ENCODE measurements around the gene TREML2.
"Not testable (repeated sequence)": the region's sequence is repeated elsewhere in the genome, so short reads cannot be mapped to it uniquely, and the experiment has no call there.

The TREML2 gene, protein sequence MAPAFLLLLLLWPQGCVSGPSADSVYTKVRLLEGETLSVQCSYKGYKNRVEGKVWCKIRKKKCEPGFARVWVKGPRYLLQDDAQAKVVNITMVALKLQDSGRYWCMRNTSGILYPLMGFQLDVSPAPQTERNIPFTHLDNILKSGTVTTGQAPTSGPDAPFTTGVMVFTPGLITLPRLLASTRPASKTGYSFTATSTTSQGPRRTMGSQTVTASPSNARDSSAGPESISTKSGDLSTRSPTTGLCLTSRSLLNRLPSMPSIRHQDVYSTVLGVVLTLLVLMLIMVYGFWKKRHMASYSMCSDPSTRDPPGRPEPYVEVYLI

DNA sequence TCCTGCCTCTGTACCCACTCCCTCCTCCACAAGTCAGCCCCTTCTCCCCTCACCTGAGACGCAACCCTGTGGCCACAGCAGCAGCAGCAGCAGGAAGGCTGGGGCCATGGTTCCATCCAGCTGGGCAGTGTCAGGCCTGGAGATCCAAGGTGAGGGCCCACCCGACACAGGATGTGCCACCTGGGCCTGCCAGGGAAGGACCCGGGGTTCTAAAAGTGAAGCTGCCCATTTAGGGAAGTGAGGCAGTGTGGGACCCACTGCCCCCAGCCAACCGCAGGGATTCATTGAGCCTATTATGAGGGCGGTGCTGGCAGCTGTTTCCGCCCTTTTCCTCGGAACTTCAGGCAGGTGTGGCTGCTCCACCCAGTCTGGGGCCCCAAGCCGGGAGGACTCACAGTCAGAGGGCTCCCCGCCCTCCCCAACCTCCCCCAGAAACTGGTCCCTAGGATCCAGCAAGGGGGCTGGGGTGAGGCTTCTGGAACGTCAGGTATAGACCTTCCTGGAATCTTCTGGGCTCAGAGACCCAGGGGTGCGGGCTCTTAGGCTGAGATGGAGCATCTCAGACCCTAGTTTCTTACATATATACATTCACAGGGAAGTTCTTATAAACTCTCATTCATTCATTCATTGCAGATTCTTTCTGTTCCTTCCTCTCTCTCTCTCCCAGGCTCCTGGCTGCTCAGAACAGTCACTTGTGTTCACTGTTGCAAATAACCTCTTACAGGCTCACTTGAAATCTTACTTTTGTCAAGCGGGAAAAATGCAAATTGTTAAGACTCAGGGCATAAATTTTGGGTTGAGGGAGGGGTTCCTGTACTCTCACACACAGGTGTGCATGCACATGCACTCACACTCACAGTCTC lies at the start of gene TREML2:
TSS of gene TREML2 (minus strand) at position 249 of the 863 bp plus-strand sequence. CDS start at position 108, 141 bp downstream.
- DNase-seq: peak; percentile 16 to 17

DNA sequence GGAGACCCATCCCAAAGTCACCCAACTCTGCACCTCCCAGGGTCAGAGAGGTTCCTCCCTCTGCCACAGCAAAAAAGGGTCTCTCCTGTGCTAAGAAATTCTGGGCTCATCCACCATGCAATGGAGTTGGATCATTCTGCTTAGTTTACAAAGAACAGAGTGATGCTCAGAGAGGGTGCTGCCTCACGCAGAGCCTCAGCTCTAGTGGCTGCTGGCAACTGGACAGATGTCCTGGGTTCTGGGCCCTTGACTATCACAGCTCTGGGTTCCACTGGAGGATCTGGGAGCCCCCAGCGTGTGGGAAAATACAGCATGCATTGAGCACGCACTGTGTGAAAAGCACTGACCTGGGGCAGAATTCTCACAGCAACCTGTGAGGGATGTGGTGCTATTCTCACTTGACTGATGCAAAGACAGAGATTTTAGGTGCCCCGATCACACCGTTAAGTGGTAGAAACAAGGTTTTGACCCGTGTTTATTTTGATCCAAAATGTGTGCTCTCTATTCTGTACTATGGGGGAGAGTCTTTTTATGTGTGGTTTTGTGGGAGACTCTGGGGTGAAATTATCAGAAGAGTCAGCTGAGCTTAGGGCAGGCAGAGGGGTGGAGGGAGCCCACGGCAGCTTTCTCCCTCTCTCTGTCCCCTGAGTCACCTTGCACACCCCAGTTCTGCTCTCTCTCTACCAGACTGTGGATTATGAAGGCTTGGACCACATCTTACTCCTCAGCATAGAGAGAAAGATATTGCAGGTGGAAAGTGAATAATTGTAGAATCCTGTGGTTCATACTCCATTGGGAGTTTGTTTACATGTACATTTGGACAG lies 47.1 kb upstream of the TREML2 start:
- no peak for DNase-seq

DNA sequence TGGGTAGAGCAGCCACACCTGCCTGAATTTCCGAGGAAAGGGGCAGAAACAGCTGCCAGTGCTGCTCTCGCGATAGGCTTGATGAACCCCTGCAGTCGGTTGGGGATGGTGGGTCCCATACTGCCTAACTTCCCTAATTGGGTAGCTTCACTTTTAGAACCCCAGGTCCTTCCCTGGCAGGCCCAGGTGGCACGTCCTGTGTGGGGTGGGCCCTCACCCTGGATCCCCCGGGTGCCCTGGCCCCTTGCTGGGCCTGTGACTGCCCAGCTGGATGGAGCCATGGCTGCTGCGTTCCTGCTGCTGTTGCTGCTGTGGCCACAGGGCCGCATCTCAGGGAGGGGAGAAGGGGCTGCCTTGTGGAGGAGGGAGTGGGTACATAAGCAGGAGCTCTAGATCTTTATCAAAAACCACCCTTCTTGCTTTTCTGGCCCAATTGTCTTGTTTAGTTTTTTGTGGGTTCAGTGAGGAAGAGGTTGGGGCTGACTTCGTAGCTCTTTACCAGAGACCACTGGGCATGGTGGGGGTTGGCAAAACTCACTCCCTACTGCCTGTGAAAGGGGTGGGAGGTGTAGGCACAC lies 46.4 kb upstream of the TREML2 start:
- no peak for DNase-seq

DNA sequence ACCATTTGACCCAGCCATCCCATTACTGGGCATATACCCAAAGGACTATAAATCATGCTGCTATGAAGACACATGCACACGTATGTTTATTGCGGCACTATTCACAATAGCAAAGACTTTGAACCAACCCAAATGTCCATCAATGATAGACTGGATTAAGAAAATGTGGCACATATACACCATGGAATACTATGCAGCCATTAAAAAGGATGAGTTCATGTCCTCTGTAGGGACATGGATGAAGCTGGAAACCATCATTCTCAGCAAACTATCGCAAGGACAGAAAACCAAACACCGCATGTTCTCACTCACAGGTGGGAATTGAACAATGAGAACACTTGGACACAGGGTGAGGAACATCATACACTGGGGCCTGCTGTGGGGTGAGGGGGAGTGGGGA lies 45.6 kb upstream of the TREML2 start:
- not testable (repeated sequence) for DNase-seq

DNA sequence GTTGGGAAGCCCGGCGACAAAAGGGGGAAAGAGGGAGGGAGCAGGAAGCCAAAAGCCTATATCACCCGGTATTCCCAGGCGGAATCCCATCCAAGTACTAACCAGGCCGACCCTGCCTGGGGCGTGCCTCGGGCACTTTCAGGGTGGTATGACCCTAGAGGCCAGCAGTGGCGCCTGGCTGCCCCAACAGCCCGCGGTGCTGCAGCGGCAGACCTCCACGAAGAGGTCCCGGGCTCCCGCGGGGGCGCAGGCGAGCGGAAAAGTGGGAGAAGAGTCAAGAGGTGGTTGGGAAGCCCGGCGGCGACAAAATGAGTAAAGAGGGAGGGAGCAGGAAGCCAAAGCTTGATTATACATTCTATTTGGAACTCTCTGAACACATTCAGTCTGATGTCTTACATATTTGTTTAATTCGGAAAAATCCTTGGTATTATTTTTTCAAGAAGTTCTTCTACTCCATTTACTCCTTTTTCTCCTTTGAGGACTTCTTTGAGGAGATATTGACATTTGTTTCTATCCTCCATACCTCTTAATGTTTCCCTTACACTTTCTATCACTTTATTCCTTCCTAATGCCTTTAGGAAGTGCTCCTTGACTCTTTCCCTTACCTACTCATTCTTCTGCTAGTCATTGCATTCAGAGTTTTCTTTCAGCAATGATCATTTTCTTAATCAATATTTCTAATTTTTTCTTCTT lies 38.7 kb upstream of the TREML2 start:
- DNase-seq: no peak

DNA sequence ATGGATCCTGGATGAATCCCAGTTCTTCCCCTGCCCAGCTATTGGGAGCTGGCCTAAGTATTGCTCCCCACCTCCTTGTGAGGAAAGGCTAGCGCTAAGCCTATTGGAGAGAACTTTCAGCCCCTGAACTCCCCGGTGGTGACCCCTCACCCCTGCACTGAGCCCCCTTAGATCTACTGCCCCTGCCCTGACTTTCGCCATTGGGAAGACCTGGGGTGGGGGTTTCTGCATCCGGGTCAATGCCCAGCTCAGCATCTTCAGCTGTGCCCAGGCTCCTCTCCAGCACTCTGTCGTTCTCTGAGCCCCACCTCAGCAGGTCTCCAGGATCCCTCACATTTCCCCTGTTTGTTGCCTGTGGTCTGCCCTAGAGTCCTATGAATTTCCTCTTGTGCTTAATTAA lies 36.2 kb upstream of the TREML2 start:
- no peak for DNase-seq

DNA sequence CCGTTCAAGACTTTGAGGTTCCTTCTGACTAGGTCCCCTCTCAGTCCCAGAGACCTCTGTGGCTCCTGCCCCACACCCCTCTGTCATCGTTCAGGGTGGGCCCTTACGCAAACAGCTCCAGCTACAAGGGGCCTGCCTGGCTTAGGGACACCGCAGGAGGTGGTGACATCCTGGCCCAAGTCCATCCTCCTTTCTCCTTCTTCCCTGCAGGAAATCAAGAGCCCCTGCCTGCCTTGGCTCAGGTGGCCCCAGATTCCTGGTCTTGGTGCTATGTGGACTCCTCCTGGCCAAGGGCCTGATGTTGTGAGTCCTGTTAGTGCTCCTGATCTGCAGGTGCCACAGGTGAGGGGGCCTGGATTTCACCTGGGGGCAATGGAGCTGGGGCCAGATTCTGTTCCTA lies 35.3 kb upstream of the TREML2 start:
- no peak for DNase-seq

DNA sequence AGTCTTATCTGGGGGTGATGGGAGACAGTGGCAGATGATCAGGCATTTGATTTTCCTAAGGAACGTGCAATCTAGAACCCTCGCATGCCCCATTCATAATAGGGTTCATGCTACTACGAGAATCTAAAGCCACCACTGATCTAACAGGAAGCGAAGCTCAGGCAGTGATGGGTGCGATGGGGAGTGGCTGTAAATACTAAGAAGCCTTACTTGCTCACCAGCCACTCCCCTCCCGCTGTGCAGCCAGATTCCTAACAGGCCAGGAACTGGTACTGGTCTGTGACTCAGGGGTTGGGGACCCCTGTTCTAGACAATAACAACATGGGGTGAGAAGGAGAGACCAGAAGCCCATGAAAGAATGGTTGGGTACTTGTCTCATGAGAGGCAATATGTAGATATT lies 31.7 kb upstream of the TREML2 start:
- DNase-seq: no peak

DNA sequence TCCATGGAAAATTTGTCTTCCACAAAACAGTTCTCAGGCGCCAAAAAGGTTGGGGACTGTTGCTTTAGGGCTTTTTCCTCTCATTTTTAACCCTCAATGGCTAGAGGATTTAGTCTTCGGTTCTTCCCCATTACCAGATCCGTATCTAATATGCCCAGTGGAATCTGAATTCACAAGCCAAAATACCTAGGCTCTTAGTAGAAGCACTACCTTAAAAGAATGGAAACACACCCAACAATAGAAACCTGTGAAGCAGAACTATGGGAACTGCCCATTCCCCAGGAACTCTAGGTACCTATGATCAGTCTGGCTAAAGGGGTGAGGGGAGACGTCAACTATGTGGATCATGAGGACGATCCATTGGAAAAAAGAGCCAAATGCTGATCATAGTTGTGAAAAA lies 30.3 kb upstream of the TREML2 start:
- DNase-seq: no peak

DNA sequence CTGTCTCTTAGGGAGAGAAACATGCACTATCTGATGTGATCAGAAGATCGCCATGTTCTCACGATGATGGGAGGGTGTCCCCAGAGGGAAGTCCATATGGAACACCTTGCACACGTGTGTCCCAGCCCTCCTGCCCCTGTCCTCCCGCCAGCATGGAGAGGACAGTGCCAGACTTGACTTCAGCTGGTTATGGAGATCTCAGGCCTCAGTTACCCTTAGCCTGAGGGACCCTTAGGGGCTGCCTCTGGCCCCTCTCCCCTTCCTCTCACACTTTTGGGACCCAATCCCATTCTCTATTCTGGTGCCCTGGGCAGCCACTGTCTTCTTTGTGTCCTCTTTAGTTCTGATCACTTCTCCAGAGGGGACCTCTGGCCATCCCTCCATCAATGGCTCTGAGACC lies 28.8 kb upstream of the TREML2 start:
- DNase-seq: no peak

DNA sequence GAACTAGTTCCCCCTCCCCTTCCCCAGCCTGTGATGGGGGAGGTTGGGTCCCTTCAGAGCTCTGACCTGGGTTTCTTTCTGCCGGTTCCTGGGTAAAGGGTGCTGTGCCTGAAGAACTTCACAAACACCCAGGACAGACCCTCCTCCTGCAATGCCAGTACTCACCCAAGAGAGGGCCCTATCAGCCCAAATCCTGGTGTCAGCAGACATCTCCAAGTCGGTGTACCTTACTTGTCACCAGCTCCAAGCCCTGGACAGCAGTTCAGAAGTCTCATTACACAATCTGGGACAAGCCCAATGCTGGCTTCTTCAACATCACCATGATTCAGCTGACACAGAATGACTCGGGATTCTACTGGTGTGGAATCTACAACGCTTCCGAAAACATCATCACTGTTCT lies 27.7 kb upstream of the TREML2 start:
- DNase-seq: peak; percentile 73 to 83

DNA sequence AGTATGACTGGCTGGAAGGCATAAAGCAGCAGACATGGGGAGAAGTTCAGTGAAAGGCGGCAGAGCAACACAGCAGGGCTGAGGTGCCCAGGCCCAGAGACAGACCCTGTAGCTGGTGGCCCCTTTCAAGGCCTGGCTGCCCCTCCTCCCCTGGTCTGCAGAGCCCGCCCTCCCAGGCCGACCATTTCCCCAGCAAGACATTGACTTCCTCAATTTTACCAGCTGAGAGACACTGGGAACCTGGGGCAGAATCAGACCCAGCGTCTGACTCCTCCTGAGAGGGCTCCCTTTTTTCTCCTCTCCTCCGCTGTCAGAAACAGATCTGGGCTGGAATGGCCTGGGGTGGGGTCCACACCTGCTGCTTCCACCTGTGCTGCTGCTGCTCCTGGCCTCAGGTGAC lies 27.1 kb upstream of the TREML2 start, which contains the start of gene TREML4:
TSS of gene TREML4 (plus strand) at position 254 of the 400 bp plus-strand sequence. CDS start at position 333, 79 bp downstream.
- DNase-seq: peak; percentile 14 to 54

DNA sequence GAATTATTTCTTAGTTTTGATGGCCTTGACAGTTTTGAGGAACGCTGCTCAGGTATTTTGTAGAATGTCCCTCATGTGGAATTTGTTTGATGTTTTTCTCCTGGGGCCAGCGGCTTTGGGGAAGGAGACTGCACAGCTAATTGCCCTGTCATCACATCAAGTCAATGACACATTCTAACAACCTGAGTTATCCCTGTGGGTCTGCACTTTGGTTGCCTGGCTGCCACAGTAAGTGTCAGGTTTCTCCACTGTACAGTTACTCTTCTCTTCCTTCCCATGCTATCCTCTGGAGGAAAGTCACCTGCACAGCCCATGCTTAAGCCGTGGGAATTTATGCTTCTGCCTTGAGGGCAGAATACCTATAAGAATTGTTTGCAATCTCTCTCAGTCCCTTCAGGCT lies 25.8 kb upstream of the TREML2 start:
- no peak for DNase-seq

DNA sequence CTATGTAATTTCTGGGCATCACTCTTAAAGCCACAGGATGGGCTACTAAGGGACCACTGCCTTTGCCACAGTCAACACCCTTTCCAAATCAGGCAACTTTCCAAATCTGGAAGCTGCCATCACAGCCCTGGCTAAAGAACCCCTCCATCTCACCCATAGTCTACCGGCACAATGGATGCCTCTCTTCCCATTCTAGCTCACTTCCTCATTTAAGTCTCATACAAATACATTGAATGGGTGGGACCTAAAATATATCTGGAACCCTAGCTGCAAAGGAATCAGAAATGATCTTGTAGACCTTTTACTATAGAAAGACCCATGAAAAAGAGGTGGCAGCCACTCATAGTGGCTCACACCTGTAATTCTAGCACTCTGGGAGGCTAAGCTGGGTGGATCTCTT lies 23.9 kb upstream of the TREML2 start:
- no peak for DNase-seq

DNA sequence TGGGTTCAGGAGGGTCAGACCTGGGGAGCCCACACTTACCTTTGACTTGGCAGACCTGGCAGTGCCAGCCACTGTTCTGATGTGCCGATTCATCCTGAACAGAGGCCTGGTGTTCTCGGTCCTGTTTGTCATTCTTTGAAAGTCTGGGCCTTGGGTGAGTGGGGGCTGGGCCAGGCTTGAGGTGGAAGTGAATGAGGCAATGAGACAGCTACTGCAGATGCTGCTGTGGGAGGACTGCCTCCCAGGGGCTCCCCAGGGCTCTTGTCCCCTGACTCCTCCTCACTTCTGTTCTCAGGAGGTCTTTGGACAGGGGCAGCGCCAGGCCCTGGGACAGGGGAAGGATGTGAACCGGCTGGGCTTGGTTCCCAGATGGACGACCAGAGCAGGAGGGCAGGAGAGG lies 21.6 kb upstream of the TREML2 start:
- DNase-seq: no peak

DNA sequence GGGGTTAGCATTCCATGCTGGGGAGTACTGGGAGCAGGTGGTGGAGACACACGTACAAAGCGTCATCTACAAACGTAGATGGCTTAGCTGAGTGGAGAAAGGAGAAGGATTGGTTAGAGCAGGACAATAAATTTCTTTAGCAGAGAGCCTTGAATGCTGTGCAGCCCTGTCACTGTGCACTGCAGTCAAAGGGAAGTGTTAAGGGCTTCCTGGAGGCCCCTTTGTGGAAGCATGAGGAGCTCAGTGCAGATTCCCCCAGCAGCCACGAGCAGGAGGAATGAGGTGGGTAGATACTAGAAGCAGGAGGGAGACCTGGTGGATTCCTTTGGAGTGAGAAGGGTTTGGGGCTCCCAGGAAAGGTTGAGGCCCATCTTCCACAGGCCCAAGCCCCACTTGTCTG lies 21.1 kb upstream of the TREML2 start:
- no peak for DNase-seq

DNA sequence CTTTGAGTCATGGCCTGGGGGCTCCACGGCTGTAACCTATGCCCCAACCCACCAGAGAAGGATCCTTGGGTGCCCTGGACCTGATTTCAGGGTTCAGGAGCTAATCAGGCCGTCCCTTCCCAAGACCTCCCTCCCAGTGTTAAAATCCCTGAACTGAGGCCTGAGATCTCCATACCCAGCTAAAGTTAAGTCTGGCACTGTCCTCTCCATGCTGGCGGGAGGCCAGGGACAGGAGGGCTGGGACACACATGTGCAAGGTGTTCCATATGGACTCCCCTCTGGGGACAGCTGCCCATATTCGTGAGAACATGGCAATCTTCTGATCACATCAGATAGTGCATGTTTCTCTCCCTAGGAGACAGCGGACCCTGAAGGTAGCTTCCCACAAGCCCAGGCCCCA lies 15.7 kb upstream of the TREML2 start:
- DNase-seq: no peak

DNA sequence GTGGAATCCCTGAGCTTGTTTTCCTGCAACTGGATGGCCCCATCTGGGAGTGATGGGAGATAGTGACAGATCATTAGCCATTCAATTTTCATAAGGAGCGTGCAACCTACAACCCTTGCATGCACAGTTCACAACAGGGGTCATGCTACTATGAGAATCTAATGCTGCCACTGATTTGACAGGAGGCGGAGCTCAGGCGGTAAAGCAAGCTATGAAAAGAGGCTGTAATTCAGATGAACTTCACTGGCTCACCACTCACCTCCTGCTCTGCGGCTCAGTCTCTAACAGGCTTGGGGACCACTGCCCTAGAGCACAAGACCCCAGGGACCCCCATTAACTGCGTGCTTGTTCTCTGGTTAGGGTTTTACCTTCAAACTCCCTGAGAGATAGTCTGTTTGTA lies 14.8 kb upstream of the TREML2 start:
- no peak for DNase-seq

DNA sequence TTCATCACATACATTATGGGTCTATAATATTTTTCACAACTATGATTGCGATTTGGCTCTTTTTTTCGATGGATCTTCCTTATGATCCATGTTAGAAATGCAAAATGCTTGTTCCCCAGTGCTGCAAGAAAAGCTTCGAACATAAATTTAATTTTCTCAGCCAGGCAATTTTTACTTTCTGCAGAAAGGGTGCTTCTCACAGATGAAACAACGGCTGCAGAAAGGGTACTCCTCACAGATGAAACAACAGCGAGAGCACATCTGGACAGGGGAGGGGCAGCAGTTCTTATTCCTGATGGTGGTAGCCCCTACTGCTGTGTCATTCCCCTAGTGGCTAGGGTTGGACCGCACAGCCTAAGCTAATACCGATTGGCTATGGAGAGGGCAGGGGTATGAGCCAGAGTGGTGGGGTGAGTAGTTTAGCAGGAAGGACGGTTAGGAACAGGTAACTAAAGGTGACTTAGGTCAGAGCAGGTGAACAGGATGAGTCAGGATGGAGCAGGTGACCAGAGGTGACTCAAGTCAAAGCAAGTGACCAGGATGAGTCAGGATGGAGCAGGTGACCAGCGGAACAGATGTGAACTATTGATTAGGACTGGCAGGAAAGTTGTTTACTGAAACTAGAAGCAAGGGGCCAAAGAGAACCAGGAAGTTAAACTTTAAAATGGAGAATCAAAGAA lies 13.8 kb upstream of the TREML2 start:
- no peak for DNase-seq

DNA sequence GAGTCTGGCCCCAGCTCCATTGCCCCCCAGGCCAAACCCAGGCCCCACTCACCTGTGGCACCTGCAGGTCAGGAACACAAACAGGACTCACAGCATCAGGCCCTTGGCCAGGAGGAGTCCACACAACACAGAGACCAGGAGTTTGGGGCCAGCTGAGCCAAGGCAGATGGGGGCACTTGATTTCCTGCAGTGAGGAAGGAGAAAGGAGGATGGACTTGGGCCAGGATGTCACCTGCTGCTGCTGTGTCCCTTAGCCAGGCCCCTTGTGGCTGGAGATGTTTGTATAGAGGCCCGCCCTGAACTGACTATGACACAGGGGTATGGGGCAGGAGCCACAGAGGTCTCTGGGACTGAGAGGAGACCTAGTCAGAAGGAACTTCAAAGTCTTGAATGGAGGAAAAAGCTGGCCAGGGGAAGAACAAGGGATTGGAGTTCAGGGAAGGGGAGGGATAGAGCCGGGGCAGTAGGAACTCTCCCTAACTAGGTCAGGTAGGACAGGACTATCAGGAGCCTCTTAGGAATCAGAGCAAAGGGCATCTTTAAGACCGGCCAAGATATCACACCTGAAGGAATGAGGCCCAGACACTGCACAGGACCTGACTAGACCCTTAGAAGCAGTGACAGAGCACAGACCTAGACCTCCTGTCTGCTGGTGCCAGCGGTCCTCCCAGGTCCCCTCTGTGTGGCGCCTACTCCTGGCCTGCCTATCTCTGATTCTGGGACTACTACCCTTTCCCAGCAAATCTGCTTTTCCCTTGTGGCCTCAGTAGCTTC lies 8.8 kb upstream of the TREML2 start:
- DNase-seq: no peak

All from AML-193 (cell line).